CD4-positive, alpha-beta memory T cell (primary cell): Measurements from ENCODE around the gene VRK3. TPM values are rescaled to one million over a fixed set of nuclear protein-coding genes. Genes with fewer than 3 reads are reported as not detected.

Source experiments
- CTCF ChIA-PET: fragments of 350-600 bp; sonication (Branson Sonifier 250); formaldehyde crosslinking; loops from one replicate; lab custom pipeline; 2021; ENCODE audit warnings: inconsistent platforms; ENCODE audit not compliant: partially characterized antibody; lab: Charles Lee
- POLR2A ChIA-PET: fragments of 350-600 bp; sonication (Branson Sonifier 250); formaldehyde crosslinking; loops from one replicate; lab custom pipeline; 2021; ENCODE audit not compliant: partially characterized antibody; lab: Charles Lee
- DNase-seq, 5 donors: peaks; one replicate each; pipeline versions ENCODE4 v3.0.0 to v3.0.0-alpha.2; 2020 to 2022; ENCODE audit warnings: mixed read lengths in 1 of 5
- H3K27ac ChIP-seq: one replicate; pipeline ENCODE4 v1.7.0; 2013; ENCODE audit warnings: low read depth, low read length
- H3K27me3 ChIP-seq: 2 replicates; pipeline ENCODE4 v1.7.0; 2013; ENCODE audit warnings: mild to moderate bottlenecking, low read length, moderate library complexity; ENCODE audit not compliant: insufficient read depth
- H3K36me3 ChIP-seq: 2 replicates; pipeline ENCODE4 v1.7.0; 2013; ENCODE audit warnings: mild to moderate bottlenecking, low read length, moderate library complexity; ENCODE audit not compliant: insufficient read depth
- H3K4me1 ChIP-seq: 2 replicates; pipeline ENCODE4 v1.7.0; 2013; ENCODE audit warnings: mild to moderate bottlenecking, low read length, moderate library complexity; ENCODE audit not compliant: insufficient read depth
- H3K4me3 ChIP-seq, 2 donors: one replicate each; pipeline ENCODE4 v1.7.0; 2013; ENCODE audit warnings: low read length in 2 of 2, mild to moderate bottlenecking in 1 of 2
- H3K9me3 ChIP-seq, 2 donors: one replicate each; pipeline ENCODE4 v1.7.0; 2013; ENCODE audit warnings: low read length in 2 of 2, control low read depth in 1 of 2; ENCODE audit not compliant: control insufficient read depth in 1 of 2
- H3K27ac Mint-ChIP-seq, 7 donors: one replicate each; pipeline ENCODE4 v1.8.0; 2020 to 2021; ENCODE audit warnings: mixed read lengths in 7 of 7, mild to moderate bottlenecking in 6 of 7, inconsistent platforms in 3 of 7, moderate library complexity in 3 of 7
- H3K27me3 Mint-ChIP-seq, 2 donors: one replicate each; pipeline ENCODE4 v1.8.0; 2020 to 2021; ENCODE audit warnings: mixed read lengths in 2 of 2
- H3K36me3 Mint-ChIP-seq, 2 donors: one replicate each; pipeline ENCODE4 v1.8.0; 2020 to 2021; ENCODE audit warnings: mixed read lengths in 2 of 2, inconsistent platforms in 1 of 2, mild to moderate bottlenecking in 1 of 2
- H3K4me1 Mint-ChIP-seq, 4 donors: one replicate each; pipeline ENCODE4 v1.8.0; 2020 to 2021; ENCODE audit warnings: mixed read lengths in 4 of 4, mild to moderate bottlenecking in 1 of 4
- H3K4me3 Mint-ChIP-seq, 8 donors: one replicate each; pipeline ENCODE4 v1.8.0; 2020 to 2021; ENCODE audit warnings: mixed read lengths in 8 of 8, mild to moderate bottlenecking in 7 of 8, moderate library complexity in 6 of 8, inconsistent platforms in 3 of 8
- H3K9me3 Mint-ChIP-seq, 8 donors: one replicate each; pipeline ENCODE4 v1.8.0; 2020 to 2021; ENCODE audit warnings: mixed read lengths in 8 of 8, mild to moderate bottlenecking in 5 of 8, inconsistent platforms in 3 of 8, moderate library complexity in 1 of 8
- intact Hi-C: fragments of 100-400 bp; cut with micrococcal nuclease; formaldehyde crosslinking; loops from one replicate; pipeline ENCODE4 v1.15.1; 2023
- polyA plus RNA-seq, 2 donors: library from polyadenylated mRNA; unstranded; fragments of 300-500 nt; fragmentation: Illumina TruSeq; gene quantifications; one replicate each; pipeline ENCODE4 v1.2.3, GENCODE V29; 2021
- total RNA-seq, 2 experiments: library from RNA; stranded (reverse); gene quantifications; one replicate each; pipeline ENCODE4 v1.2.3, GENCODE V29; 2021

Gene VRK3
- total and polyA plus RNA-seq, 4 experiments from 2014 or later, result 85.8 to 114 (median 108) TPM

DNA sequence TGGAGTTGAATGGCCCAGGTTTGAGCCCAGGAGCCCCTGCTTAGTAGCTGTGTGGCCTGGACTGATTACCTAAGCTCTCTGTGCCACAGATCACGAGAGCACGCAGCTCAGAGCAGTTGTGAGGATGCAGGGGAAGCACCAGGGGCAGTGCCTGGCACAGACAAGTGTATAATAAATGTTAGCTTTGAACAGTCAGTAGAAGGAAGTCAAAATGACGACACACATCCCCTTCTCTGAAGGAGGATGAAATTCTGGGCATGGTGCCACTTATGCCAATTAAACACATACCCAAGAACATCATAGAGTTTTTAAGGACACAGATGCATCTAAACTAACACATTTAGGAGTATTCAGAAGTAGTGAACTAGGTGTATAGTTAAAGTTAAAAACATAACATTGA lies 39.3 kb downstream of the VRK3 start:
- Mint-ChIP-seq H3K4me3 (no peak overlapping the region), H3K27ac (no peak overlapping the region), H3K27me3 (no peaks in the 10 kb centered on the region), H3K9me3 (peaks cover 0 to 2% (median 0%) of the 10 kb centered on the region in 8 donors), H3K4me1 (peaks cover 0 to 10% (median 6%) of the 10 kb centered on the region in 4 donors), H3K36me3 (peaks cover 36 to 64% of the 10 kb centered on the region in 2 donors)
- intact Hi-C loops, result no loop called here
- DNase-seq, result no peak
- H3K4me3 ChIP-seq, result no peak overlapping the region
- H3K4me1 ChIP-seq, result no peaks in the 10 kb centered on the region
- H3K9me3 ChIP-seq, result no peaks in the 10 kb centered on the region
- H3K36me3 ChIP-seq, result peaks cover 43% of the 10 kb centered on the region
- POLR2A ChIA-PET, result interaction anchor here (1.0 kb wide), 1 partner anchor 91 kb away, joined by 3 read pairs; no protein-coding TSS in a partner anchor
- H3K27ac ChIP-seq, result no peak overlapping the region
- CTCF ChIA-PET, result interaction anchor here (0.8 to 6.1 kb wide), 4 partner anchors 9 to 49 kb away, joined by 3 to 37 read pairs (median 5); no protein-coding TSS in a partner anchor
- no peaks in the 10 kb centered on the region for H3K27me3 ChIP-seq

GRCh38 chr19:49984491-49984890 lies 40.7 kb downstream of the VRK3 start:
- no peaks in the 10 kb centered on the region for H3K9me3 ChIP-seq
- intact Hi-C loops, result no loop called here
- DNase-seq, result no peak
- Mint-ChIP-seq H3K27ac (no peak overlapping the region), H3K9me3 (peaks cover 0 to 2% (median 0%) of the 10 kb centered on the region in 8 donors), H3K4me1 (peaks cover 0 to 10% (median 6%) of the 10 kb centered on the region in 4 donors), H3K36me3 (peaks cover 39 to 58% of the 10 kb centered on the region in 2 donors), H3K4me3 (no peak overlapping the region), H3K27me3 (no peaks in the 10 kb centered on the region)
- no peak overlapping the region for H3K4me3 ChIP-seq
- ChIA-PET POLR2A (no interaction called here), CTCF (interaction anchor here (1.0 to 6.1 kb wide), 4 partner anchors 9 to 47 kb away, joined by 3 to 37 read pairs (median 7); no protein-coding TSS in a partner anchor)
- H3K4me1 ChIP-seq, result no peaks in the 10 kb centered on the region
- H3K27ac ChIP-seq, result no peak overlapping the region
- H3K36me3 ChIP-seq, result peaks cover 35% of the 10 kb centered on the region
- H3K27me3 ChIP-seq, result no peaks in the 10 kb centered on the region

DNA sequence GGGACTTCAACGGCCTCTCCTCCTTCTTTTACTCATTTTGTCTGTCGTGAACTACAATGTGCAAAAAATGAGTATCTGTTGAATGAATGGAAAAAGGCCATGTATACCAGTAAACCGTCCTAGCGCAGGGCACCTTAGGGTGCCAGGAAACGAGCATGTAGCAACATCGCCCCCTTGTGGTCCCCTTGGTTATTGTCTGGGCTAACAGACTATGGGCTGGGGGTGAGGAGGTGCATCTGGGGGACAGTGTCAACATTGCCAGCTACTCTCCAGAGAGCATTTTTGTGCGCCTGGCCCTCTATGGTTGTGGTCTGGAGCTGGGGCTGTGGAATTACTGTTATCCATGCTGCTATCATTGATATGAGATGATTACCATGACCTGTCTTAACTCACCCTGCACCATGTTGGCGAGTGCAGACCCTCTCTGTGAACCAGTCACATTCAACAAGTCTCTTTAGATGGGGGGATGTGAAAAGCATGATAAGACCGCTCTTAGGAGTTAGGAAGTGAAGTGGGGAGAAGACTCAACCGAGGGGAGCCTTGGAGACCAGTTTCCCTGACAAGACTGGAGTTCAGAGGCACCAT lies 41.4 kb downstream of the VRK3 start:
- Histone ChIP-seq H3K36me3 (peaks cover 27% of the 10 kb centered on the region), H3K27ac (no peak overlapping the region), H3K4me1 (no peaks in the 10 kb centered on the region), H3K27me3 (no peaks in the 10 kb centered on the region), H3K4me3 (no peak overlapping the region), H3K9me3 (no peaks in the 10 kb centered on the region)
- Mint-ChIP-seq H3K4me3 (no peak overlapping the region), H3K4me1 (peaks cover 0 to 10% (median 6%) of the 10 kb centered on the region in 4 donors), H3K27me3 (no peaks in the 10 kb centered on the region), H3K9me3 (peaks cover 0 to 2% (median 0%) of the 10 kb centered on the region in 8 donors), H3K36me3 (peaks cover 34 to 58% of the 10 kb centered on the region in 2 donors), H3K27ac (peak overlapping the region in 2 of 7 donors; percentile 40 to 68)
- ChIA-PET CTCF (interaction anchor here (0.6 to 6.1 kb wide), 5 partner anchors 10 to 56 kb away, joined by 3 to 37 read pairs (median 4); no protein-coding TSS in a partner anchor), POLR2A (interaction anchor here (0.9 kb wide), 1 partner anchor 89 kb away, joined by 3 read pairs; no protein-coding TSS in a partner anchor)
- peak; percentile 68 to 75 (median 72) for DNase-seq
- intact Hi-C loops, result loop anchor here (1.0 kb wide), 2 partner anchors 46 to 303 kb away; no protein-coding TSS in a partner anchor

DNA sequence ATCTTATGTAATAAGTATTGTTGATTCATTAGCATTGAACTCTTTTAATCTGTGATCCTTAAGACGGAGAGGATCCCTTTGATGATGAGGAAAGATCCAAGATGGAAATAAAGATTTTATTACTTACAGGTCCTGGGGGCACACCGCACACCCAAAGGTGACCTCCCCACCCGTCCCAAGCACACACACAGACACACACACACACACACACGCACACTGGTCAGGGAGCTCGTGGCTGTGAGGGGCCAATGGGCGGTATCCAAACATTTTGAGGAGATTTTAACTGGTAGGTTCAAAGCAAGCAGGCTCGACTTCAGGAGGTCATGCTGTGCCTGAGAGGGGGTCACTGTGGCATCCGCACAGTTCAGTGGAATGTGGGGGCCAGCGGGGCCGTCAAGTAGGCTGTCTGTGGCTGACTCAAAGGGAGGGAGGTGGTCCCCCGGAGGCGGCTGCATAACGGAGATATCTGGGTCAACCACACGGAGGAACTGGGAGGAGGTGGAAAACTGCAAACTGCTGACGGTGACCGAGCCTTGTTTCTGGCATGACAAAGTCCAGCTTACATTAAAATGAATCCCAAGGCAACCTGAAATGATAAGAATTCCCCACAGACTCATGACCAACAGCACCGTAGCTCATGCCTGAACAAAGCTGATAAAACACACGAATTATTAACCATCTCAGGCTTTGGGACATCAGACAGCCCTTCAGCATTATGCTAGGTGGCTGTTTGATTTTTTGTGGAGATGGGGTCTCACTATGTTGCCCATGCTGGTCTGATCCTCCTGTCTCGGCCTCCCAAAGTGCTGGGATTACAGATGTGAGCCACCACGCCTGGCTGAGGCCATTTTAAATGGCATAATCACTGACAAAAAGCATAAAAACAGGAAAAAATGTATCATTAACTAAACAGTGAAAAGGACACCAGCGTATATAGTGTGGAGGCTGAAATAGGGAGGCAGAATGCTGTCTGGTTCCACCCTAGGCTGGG lies 43.3 kb downstream of the VRK3 start:
- POLR2A ChIA-PET, result no interaction called here
- no peak for DNase-seq
- H3K36me3 Mint-ChIP-seq, result peaks cover 25 to 60% of the 10 kb centered on the region in 2 donors
- Histone ChIP-seq H3K27me3 (no peaks in the 10 kb centered on the region), H3K9me3 (no peaks in the 10 kb centered on the region), H3K36me3 (peaks cover 26% of the 10 kb centered on the region), H3K27ac (no peak overlapping the region), H3K4me1 (no peaks in the 10 kb centered on the region), H3K4me3 (no peak overlapping the region)
- intact Hi-C loops, result no loop called here
- CTCF ChIA-PET, result interaction anchor here (1.0 kb wide), 1 partner anchor 44 kb away, joined by 3 read pairs; no protein-coding TSS in a partner anchor
- H3K27ac Mint-ChIP-seq, result peak overlapping the region in 2 of 7 donors; percentile 35 to 46
- H3K4me3 Mint-ChIP-seq, result no peak overlapping the region
- no peaks in the 10 kb centered on the region for H3K9me3 Mint-ChIP-seq
- H3K27me3 Mint-ChIP-seq, result no peaks in the 10 kb centered on the region
- H3K4me1 Mint-ChIP-seq, result peaks cover 0 to 6% (median 4%) of the 10 kb centered on the region in 4 donors

DNA sequence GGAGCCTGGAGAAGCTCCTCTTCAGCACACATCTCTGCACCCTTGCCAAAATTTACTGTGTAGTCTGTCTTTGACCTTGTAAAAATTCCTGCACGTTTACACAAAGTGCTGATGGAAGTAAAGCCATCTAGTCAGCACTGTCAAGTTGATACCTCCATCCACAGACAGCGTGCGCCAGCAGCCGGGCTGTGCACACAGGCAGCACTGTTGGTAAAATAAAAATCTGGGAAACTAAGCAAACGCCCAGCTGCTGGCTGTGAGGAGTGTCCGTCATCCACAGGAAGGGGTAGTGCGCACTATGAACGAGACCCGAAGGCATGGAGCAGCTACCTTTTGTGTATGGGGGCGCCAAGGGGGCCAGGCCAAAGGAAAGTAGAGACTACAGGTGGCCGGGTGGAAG lies 46.8 kb downstream of the VRK3 start:
- peaks cover 0 to 2% (median under 1%) of the 10 kb centered on the region in 4 donors for H3K4me1 Mint-ChIP-seq
- no peak for DNase-seq
- Histone ChIP-seq H3K27me3 (no peaks in the 10 kb centered on the region), H3K4me1 (no peaks in the 10 kb centered on the region), H3K27ac (no peak overlapping the region), H3K36me3 (peaks cover 20% of the 10 kb centered on the region), H3K4me3 (no peak overlapping the region), H3K9me3 (no peaks in the 10 kb centered on the region)
- intact Hi-C loops, result no loop called here
- ChIA-PET CTCF (interaction anchor here (1.0 kb wide), 1 partner anchor 24 kb away, joined by 3 read pairs; no protein-coding TSS in a partner anchor), POLR2A (no interaction called here)
- no peak overlapping the region for H3K4me3 Mint-ChIP-seq
- no peaks in the 10 kb centered on the region for H3K27me3 Mint-ChIP-seq
- no peaks in the 10 kb centered on the region for H3K9me3 Mint-ChIP-seq
- H3K36me3 Mint-ChIP-seq, result peaks cover 24 to 53% of the 10 kb centered on the region in 2 donors
- H3K27ac Mint-ChIP-seq, result no peak overlapping the region

DNA sequence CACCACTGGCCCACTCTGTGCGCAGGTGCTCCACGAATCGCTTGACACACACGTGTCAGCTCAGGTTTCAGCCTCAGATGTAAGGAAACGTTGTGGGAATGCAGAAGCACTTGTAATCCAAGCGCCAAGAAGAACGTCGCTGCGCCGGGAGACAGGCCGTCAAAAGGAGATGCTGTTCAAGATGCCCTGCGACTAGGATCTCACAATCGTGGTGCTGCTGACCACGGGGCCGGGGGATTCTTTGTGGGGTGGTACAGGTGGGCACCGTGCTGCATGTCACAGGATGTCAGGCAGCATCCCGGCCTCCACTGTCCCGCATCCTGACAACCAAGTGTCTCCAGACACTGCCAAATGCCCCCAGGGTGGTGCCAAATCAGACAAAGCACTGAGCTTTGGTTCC lies 47.3 kb downstream of the VRK3 start:
- Mint-ChIP-seq H3K36me3 (peaks cover 24 to 53% of the 10 kb centered on the region in 2 donors), H3K9me3 (no peaks in the 10 kb centered on the region), H3K27me3 (no peaks in the 10 kb centered on the region), H3K4me1 (peaks cover 0 to 2% (median under 1%) of the 10 kb centered on the region in 4 donors), H3K4me3 (no peak overlapping the region), H3K27ac (peak overlapping the region in 1 of 7 donors; percentile 22)
- intact Hi-C loops, result no loop called here
- ChIA-PET POLR2A (no interaction called here), CTCF (no interaction called here)
- Histone ChIP-seq H3K9me3 (no peaks in the 10 kb centered on the region), H3K36me3 (peaks cover 20% of the 10 kb centered on the region), H3K4me3 (no peak overlapping the region), H3K4me1 (no peaks in the 10 kb centered on the region), H3K27ac (no peak overlapping the region), H3K27me3 (no peaks in the 10 kb centered on the region)
- DNase-seq, result no peak
